ENCODE measurements around the gene TMEM179.

GRCh38 chr14:104591031-104591430 is 13.5 kb downstream of the TMEM179 start:
- TF ChIP-seq, protein P1, sequence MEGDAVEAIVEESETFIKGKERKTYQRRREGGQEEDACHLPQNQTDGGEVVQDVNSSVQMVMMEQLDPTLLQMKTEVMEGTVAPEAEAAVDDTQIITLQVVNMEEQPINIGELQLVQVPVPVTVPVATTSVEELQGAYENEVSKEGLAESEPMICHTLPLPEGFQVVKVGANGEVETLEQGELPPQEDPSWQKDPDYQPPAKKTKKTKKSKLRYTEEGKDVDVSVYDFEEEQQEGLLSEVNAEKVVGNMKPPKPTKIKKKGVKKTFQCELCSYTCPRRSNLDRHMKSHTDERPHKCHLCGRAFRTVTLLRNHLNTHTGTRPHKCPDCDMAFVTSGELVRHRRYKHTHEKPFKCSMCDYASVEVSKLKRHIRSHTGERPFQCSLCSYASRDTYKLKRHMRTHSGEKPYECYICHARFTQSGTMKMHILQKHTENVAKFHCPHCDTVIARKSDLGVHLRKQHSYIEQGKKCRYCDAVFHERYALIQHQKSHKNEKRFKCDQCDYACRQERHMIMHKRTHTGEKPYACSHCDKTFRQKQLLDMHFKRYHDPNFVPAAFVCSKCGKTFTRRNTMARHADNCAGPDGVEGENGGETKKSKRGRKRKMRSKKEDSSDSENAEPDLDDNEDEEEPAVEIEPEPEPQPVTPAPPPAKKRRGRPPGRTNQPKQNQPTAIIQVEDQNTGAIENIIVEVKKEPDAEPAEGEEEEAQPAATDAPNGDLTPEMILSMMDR (IDR thresholded peaks at IDR 0.05), result no peak
- TF ChIP-seq POLR2A (IDR thresholded peaks at IDR 0.05), result no peak
